ENCODE data around the gene MIER1. TPM values are rescaled to one million over a fixed set of nuclear protein-coding genes. Genes with fewer than 3 reads are reported as not detected.
A peak's percentile ranks its signal among the peaks of the same experiment; 100 is the strongest.

MIER1 gene
- total and polyA plus RNA-seq, 12 donors = 5.8 to 22.4 (median 19.9) TPM

- peaks cover 0 to 60% (median 4%) of the 10 kb centered on the region in 9 donors for H3K36me3 ChIP-seq
- H3K4me3 ChIP-seq = no peak overlapping the region
- H3K27me3 ChIP-seq = no peaks in the 10 kb centered on the region
- DNase-seq (peak in 1 of 2 donors; percentile 7), ATAC-seq (peak; percentile 65 to 88 (median 84))
- H3K9me3 ChIP-seq = no peaks in the 10 kb centered on the region
- no peak for TF ChIP-seq CTCF (IDR thresholded peaks at IDR 0.05)
- H3K27ac ChIP-seq = peak overlapping the region in 8 of 10 donors; percentile 28 to 85 (median 74)
- peaks cover 2 to 29% (median 21%) of the 10 kb centered on the region in 9 donors for H3K4me1 ChIP-seq
- intact Hi-C loops (cut with DNase I) = no loop called here
- WGBS, 2 donors = 12 to 24% methylated on average over 1 of the region's 1 CpG
Measured at GRCh38 chr1:67019600-67020136, 94.9 kb downstream of the MIER1 start.

- Histone ChIP-seq H3K27me3 (no peaks in the 10 kb centered on the region), H3K36me3 (peaks cover 0 to 66% (median 4%) of the 10 kb centered on the region in 9 donors), H3K27ac (peak overlapping the region in 8 of 10 donors; percentile 28 to 85 (median 74)), H3K4me1 (peaks cover 2 to 29% (median 21%) of the 10 kb centered on the region in 9 donors), H3K9me3 (no peaks in the 10 kb centered on the region), H3K4me3 (no peak overlapping the region)
- DNase-seq (no peak), ATAC-seq (peak in 6 of 8 donors; percentile 17 to 66 (median 40))
- intact Hi-C loops (cut with DNase I) = no loop called here
- WGBS, 2 donors = 57 to 68% methylated on average over 2 of the region's 2 CpGs
- no peak for TF ChIP-seq CTCF (IDR thresholded peaks at IDR 0.05)
Measured at GRCh38 chr1:67020304-67020703, 95.5 kb downstream of the MIER1 start.

- peak overlapping the region in 7 of 10 donors; percentile 9 to 85 (median 78) for H3K27ac ChIP-seq
- ATAC-seq (peak in 2 of 8 donors; percentile 17 to 48), DNase-seq (no peak)
- no peaks in the 10 kb centered on the region for H3K27me3 ChIP-seq
- 24 to 31% methylated on average over 2 of the region's 2 CpGs for WGBS, 2 donors
- intact Hi-C loops (cut with DNase I) = no loop called here
- peaks cover 0 to 65% (median 4%) of the 10 kb centered on the region in 9 donors for H3K36me3 ChIP-seq
- peaks cover 2 to 29% (median 21%) of the 10 kb centered on the region in 9 donors for H3K4me1 ChIP-seq
- no peaks in the 10 kb centered on the region for H3K9me3 ChIP-seq
- no peak for TF ChIP-seq CTCF (IDR thresholded peaks at IDR 0.05)
- H3K4me3 ChIP-seq = no peak overlapping the region
Measured at GRCh38 chr1:67020765-67021164, 96.0 kb downstream of the MIER1 start.

GRCh38 chr1:67029472-67029871, 104.7 kb downstream of the MIER1 start:
- peaks cover 0 to 8% (median 0%) of the 10 kb centered on the region in 11 donors for H3K9me3 ChIP-seq
- no peak for TF ChIP-seq CTCF (IDR thresholded peaks at IDR 0.05)
- ATAC-seq = no peak
- WGBS, 2 donors = 82 to 87% methylated on average over 1 of the region's 1 CpG
- no peaks in the 10 kb centered on the region for H3K27me3 ChIP-seq
- DNase-seq = no peak
- H3K27ac ChIP-seq = no peak overlapping the region
- H3K4me1 ChIP-seq = peaks cover 0 to 21% (median 17%) of the 10 kb centered on the region in 9 donors
- intact Hi-C loops (cut with DNase I) = no loop called here
- peaks cover 0 to 50% (median 0%) of the 10 kb centered on the region in 9 donors for H3K36me3 ChIP-seq
- no peak overlapping the region for H3K4me3 ChIP-seq

All from heart right ventricle (tissue), 16 donors.